Adrenal gland (tissue), 5 donors: Measurements from ENCODE around the gene SPARCL1.
A peak's percentile ranks its signal among the peaks of the same experiment; 100 is the strongest.

ENCODE experiments used
- POLR2A ChIP-seq, 2 donors: fragments of 450-650 bp; IDR thresholded peaks; one replicate each; pipeline ENCODE4 v1.6.1; 2017; ENCODE audit warnings: antibody characterized with exemption in 2 of 2, mild to moderate bottlenecking in 2 of 2, moderate library complexity in 1 of 2
- TF ChIP-seq, protein P1 (sequence below), 6 experiments: fragments of 450-650 bp in 4 of 6; fragments of 200-600 bp in 2 of 6; sonication (generic) in 1 of 6; IDR thresholded peaks; 1 replicate in 5 of 6; 2 replicates in 1 of 6; pipeline versions ENCODE4 v1.5.1 to v1.8.0; 2016 to 2021; ENCODE audit warnings: antibody characterized with exemption in 6 of 6, mild to moderate bottlenecking in 2 of 6, moderate library complexity in 1 of 6
- donor health status: DM: no; HTN: no; CAD: no.

- peak in 1 of 2 donors; percentile 15 for TF ChIP-seq POLR2A (IDR thresholded peaks at IDR 0.05)
- TF ChIP-seq, protein P1, sequence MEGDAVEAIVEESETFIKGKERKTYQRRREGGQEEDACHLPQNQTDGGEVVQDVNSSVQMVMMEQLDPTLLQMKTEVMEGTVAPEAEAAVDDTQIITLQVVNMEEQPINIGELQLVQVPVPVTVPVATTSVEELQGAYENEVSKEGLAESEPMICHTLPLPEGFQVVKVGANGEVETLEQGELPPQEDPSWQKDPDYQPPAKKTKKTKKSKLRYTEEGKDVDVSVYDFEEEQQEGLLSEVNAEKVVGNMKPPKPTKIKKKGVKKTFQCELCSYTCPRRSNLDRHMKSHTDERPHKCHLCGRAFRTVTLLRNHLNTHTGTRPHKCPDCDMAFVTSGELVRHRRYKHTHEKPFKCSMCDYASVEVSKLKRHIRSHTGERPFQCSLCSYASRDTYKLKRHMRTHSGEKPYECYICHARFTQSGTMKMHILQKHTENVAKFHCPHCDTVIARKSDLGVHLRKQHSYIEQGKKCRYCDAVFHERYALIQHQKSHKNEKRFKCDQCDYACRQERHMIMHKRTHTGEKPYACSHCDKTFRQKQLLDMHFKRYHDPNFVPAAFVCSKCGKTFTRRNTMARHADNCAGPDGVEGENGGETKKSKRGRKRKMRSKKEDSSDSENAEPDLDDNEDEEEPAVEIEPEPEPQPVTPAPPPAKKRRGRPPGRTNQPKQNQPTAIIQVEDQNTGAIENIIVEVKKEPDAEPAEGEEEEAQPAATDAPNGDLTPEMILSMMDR (IDR thresholded peaks at IDR 0.05), result no peak
Measured at GRCh38 chr4:87529187-87529586, at the start of gene SPARCL1.
